GM18951 (cell line): Measurements from ENCODE around the gene ZNF239.
"Not testable (repeated sequence)": the region's sequence is repeated elsewhere in the genome, so short reads cannot be mapped to it uniquely, and the experiment has no call there.

Experiments used
- POLR2A ChIP-seq: IDR thresholded peaks from 4 replicates; pipeline ENCODE4 v1.6.1; 2011; ENCODE audit warnings: mild to moderate bottlenecking; ENCODE audit not compliant: insufficient read length, insufficient read depth; ENCODE audit errors: extremely low read depth
- in situ Hi-C: fragments of 300-500 bp; cut with MboI; formaldehyde crosslinking; loops from one replicate; pipeline ENCODE4 v1.12.0; 2022; ENCODE audit warnings: low sequenced_read_pairs, mixed read lengths, inconsistent platforms; ENCODE audit not compliant: unreplicated experiment

Gene ZNF239

DNA sequence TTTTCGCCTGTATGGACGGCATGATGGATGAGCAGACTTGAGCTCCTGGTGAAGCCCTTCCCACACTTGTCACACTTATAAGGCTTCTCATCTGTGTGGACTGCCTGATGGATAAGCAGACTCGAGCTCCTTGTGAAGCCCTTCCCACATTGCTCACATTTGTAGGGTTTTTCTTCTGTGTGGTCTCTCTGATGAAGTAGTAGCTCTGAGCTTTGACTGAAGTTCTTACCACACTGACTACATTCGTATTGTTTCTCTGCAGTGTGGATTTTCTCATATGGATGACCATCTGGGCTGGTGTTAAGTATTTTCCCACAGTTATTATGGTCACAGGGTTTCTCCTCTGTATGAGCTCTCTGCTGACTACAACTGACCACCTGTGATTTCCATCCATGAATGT lies 17.2 kb downstream of the ZNF239 start:
- TF ChIP-seq POLR2A = no peak
- in situ Hi-C loops = no loop called here

DNA sequence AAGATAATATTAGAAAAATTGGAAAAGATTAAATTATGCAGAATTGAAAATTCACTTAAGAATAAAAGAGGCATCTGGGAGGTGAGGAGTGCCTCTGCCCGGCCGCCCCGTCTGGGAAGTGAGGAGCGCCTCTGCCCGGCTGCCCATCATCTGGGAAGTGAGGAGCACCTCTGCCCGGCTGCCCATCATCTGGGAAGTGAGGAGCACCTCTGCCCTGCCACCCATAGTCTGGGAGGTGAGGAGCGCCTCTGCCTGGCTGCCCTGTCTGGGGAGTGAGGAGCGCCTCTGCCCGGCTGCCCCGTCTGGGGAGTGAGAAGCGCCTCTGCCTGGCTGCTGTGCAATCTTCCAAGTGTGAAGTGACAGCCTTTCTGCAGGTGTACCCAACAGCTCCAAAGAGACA lies 30.7 kb downstream of the ZNF239 start:
- in situ Hi-C loops = not testable (repeated sequence)

DNA sequence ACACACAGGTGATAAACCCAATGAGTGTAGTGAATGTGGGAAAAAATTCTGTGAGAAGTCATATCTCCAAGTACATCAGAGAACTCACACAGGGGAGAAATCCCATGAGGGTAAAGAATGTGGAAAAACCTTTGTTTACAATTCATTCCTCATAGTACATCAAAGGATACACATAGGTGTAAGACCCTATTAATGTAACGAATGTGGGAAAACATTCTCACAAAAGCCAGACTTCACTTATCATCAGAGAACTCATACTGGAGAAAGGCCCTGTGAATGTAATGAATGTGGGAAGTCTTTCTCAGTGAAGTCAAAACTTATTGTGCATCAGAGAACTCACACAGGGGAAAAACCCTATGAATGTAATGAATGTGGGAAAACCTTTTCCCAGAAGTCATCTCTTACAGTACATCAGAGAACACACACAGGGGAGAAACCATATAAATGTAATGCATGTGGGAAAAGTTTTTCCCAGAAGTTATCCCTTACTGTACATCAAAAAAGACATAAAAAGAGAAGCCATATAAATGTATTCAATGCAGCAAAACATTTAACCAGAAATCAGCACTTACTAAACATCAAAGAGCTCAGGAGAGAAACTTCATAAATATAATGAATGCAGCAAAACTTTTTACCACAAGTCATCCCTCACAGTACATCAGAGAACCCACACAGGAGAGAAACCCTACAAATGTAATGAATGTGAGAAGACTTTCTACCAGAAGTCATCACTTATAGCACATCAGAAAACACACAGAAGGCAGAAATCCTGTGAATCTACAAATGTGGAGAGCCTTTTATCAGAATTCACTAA lies 49.8 kb downstream of the ZNF239 start:
- no peak for TF ChIP-seq POLR2A
- in situ Hi-C loops = no loop called here
